ENCODE results near the gene ACTR3. TPM values are rescaled to one million over a fixed set of nuclear protein-coding genes. Genes with fewer than 3 reads are reported as not detected.

ACTR3 gene
- total and polyA plus RNA-seq, 2 of the 4 experiments (the other 2 are of a cell fraction), result 246 to 307 TPM

DNA sequence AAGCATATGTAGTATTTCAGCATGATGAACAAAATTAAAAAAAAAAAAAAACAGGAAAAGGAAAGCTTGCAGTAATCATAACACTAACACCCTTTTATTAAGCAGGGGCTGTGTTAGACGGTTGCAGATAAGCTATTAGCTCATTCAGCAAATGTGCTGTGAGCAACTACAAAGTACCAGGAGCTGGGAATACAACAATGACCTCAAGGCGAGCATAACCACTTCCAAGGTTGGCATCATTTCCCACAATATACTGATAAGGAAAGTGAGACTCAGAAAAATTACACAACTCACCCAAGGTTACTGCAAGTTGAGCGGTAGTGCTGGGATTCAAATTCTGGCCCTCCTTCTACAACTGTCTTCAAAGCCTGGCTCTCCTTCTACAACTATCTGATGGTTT, 38.2 kb upstream of the ACTR3 start:
- Histone ChIP-seq H3K4me2 (ENCODE audit: low read depth, low read length) (no peak overlapping the region), H2BK120ac (ENCODE audit: low read depth, low read length) (no peak overlapping the region), H2BK15ac (ENCODE audit: low read depth, low read length) (no peak overlapping the region), H3K14ac (replicated peaks; ENCODE audit: low read depth, low read length) (no peak overlapping the region), H2AK5ac (ENCODE audit: low read depth, low read length) (no peak overlapping the region), H3K79me1 (ENCODE audit: low read depth in 1 of 2, low read length in 2 of 2) (no peaks in the 10 kb centered on the region), H3K23ac (ENCODE audit: low read depth, low read length) (no peak overlapping the region), H3K4me1 (ENCODE audit: control insufficient read depth, insufficient read depth, low read length) (no peaks in the 10 kb centered on the region; the same call in 1 of the 2 replicates), H4K20me1 (ENCODE audit: insufficient read depth, low read length) (no peaks in the 10 kb centered on the region), H3K4me3 (ENCODE audit: insufficient read depth, low read depth, low read length) (no peak overlapping the region), H3K4ac (ENCODE audit: low read depth, low read length) (no peak overlapping the region), H3K27me3 (ENCODE audit: control insufficient read depth, insufficient read depth, low read length) (no peaks in the 10 kb centered on the region), H2BK20ac (ENCODE audit: low read depth, low read length) (no peak overlapping the region), H3K27ac (ENCODE audit: insufficient read depth, low read length) (no peak overlapping the region), H2AK9ac (replicated peaks; ENCODE audit: low read depth, low read length, poor library complexity) (no peak overlapping the region), H2BK5ac (ENCODE audit: low read depth, low read length, poor library complexity, severe bottlenecking) (no peak overlapping the region), H4K8ac (ENCODE audit: low read depth in 2 of 2, low read length in 2 of 2) (no peak overlapping the region), H4K5ac (ENCODE audit: low read depth, low read length) (no peak overlapping the region), H3K56ac (ENCODE audit: extremely low read depth, insufficient read depth, low read length) (no peak overlapping the region), H3K18ac (ENCODE audit: low read depth, low read length) (no peak overlapping the region), H4K91ac (ENCODE audit: insufficient read depth, low read depth, low read length) (no peak overlapping the region), H3K9me1 (ENCODE audit: insufficient read depth, low read length) (no peaks in the 10 kb centered on the region), H3K36me3 (ENCODE audit: control insufficient read depth, insufficient read depth, low read length) (no peaks in the 10 kb centered on the region), H2AFZ (replicated peaks; ENCODE audit: low read length, poor library complexity) (no peak overlapping the region), H3K9me3 (ENCODE audit: control insufficient read depth, insufficient read depth, low read length) (no peaks in the 10 kb centered on the region), H3K9ac (ENCODE audit: low read depth, low read length) (no peak overlapping the region)
- in situ Hi-C loops (cut with MboI; ENCODE audit: low sequenced_read_pairs) (no loop called here), intact Hi-C loops (cut with micrococcal nuclease) (no loop called here), dilution Hi-C loops (cut with HindIII; ENCODE audit: low sequenced_read_pairs, unreplicated experiment) (no loop called here)
- CTCF ChIA-PET, result no interaction called here
- peak; percentile 49 for DNase-seq
- WGBS, 2 experiments (ENCODE audit: extremely low coverage in 2 of 2, insufficient read length in 1 of 2), result no CpG with 5 or more reads among the region's 3 CpGs
- no TSS peak for BruUV-seq (replicated peaks)
- ATAC-seq (ENCODE audit: low read depth), result no peak
- TF ChIP-seq BHLHE40 (IDR thresholded peaks at IDR 0.05; ENCODE audit: low read depth, low read length) (no peak), ELK1 (IDR thresholded peaks at IDR 0.05; ENCODE audit: borderline replicate concordance, low read depth, low read length) (no peak), CEBPB (IDR thresholded peaks at IDR 0.05; ENCODE audit: low read depth, low read length) (peak; percentile 50; the same call in 1 of the 2 replicates), RFX5 (IDR thresholded peaks at IDR 0.05; ENCODE audit: low read depth, low read length) (no peak), RCOR1 (IDR thresholded peaks at IDR 0.05; ENCODE audit: insufficient replicate concordance, low read length) (no peak), MAFK (IDR thresholded peaks at IDR 0.05; ENCODE audit: low read depth, low read length) (0 out of 2 replicates have a peak, but pooled peaks have one; percentile 7)
- POLR2A ChIA-PET (ENCODE audit: unreplicated experiment), result interaction anchor here (0.7 kb wide), 1 partner anchor 161 kb away, joined by 3 read pairs; no protein-coding TSS in a partner anchor
